Epithelial cell of umbilical artery (primary cell): ENCODE data around the gene OSBPL1A. TPM values are rescaled to one million over a fixed set of nuclear protein-coding genes. Genes with fewer than 3 reads are reported as not detected.

Experiments
- total RNA-seq: library from RNA; depleted of rRNA; stranded (reverse); fragments of >200 nt; gene quantifications from 2 replicates; pipeline ENCODE4 v1.2.3, GENCODE V29; 2014

OSBPL1A gene
- 6.5 and 9.6 TPM in 2 replicates for total RNA-seq

GRCh38 chr18:24397694-24398368 lies at the start of gene OSBPL1A:
OSBPL1A (minus strand) TSS chr18:24397824; CDS start chr18:24377533, 20,291 bp downstream.

GRCh38 chr18:24426398-24427294 lies 29.0 kb upstream of the OSBPL1A start, which contains the start of gene IMPACT:
IMPACT (plus strand) TSS chr18:24426670; CDS start chr18:24426757, 87 bp downstream.

GRCh38 chr18:24138789-24139616 lies 258.6 kb downstream of the OSBPL1A start, which contains the start of gene CABYR:
CABYR (plus strand) TSS chr18:24139062; CDS start chr18:24143115, 4,053 bp downstream.

Other genes with a start within 250 kb of the OSBPL1A start
- gene IMPACT, start 28.8 kb upstream of the OSBPL1A start, total RNA-seq, result 23.1 and 25.5 TPM in 2 replicates
- gene HRH4, start 62.8 kb upstream of the OSBPL1A start, total RNA-seq, result not detected in 2 replicates